K562 (cell line): Measurements from ENCODE around the gene GALNT7. TPM values are rescaled to one million over a fixed set of nuclear protein-coding genes. Genes with fewer than 3 reads are reported as not detected.

Experiments used
- CBFA2T2 ChIP-seq: fragments of 450-650 bp; conservative IDR thresholded peaks from 2 replicates; pipeline ENCODE4 v1.6.1; 2017; ENCODE audit warnings: mild to moderate bottlenecking
- CBFA2T3 ChIP-seq: fragments of 450-650 bp; IDR thresholded peaks from 2 replicates; pipeline ENCODE4 v1.6.1; 2017
- CEBPB ChIP-seq: fragments of 450-650 bp; IDR thresholded peaks from 2 replicates; pipeline ENCODE4 v1.6.1; 2016; ENCODE audit warnings: missing genetic modification characterization, missing compliant biosample characterization
- DIDO1 ChIP-seq: fragments of 450-650 bp; IDR thresholded peaks from 2 replicates; pipeline ENCODE4 v1.6.1; 2016; ENCODE audit warnings: low read depth, missing biosample characterization, missing genetic modification characterization
- EHMT2 ChIP-seq: fragments of 450-650 bp; IDR thresholded peaks from 2 replicates; pipeline ENCODE4 v1.6.1; 2018; ENCODE audit warnings: antibody characterized with exemption
- ESRRB ChIP-seq: fragments of 250-450 bp; sonication (Bioruptor Pico); IDR thresholded peaks from 2 replicates; pipeline ENCODE4 v1.5.0; 2020; ENCODE audit warnings: mild to moderate bottlenecking, moderate library complexity, borderline replicate concordance
- FOXM1 ChIP-seq, 2 experiments: fragments of 450-650 bp in 1 of 2; sonication (generic) in 1 of 2; formaldehyde crosslinking in 1 of 2; IDR thresholded peaks; 2 replicates each; pipeline versions ENCODE4 v1.6.1 to v1.9.0; 2017 to 2022; ENCODE audit warnings: low read depth in 2 of 2, mild to moderate bottlenecking in 2 of 2, missing genetic modification reagents in 1 of 2, moderate library complexity in 1 of 2
- HDAC1 ChIP-seq, 2 experiments: fragments of 450-650 bp; IDR thresholded peaks; 2 replicates each; pipeline ENCODE4 v1.6.1; 2016 to 2017; ENCODE audit warnings: inconsistent platforms in 1 of 2, mild to moderate bottlenecking in 1 of 2, moderate library complexity in 1 of 2
- HDAC2 ChIP-seq: fragments of 450-650 bp; IDR thresholded peaks from 2 replicates; pipeline ENCODE4 v1.6.1; 2016; ENCODE audit warnings: mild to moderate bottlenecking
- JUND ChIP-seq, 2 experiments: IDR thresholded peaks; 2 replicates in 1 of 2; 3 replicates in 1 of 2; pipeline ENCODE4 v1.6.1; 2011; ENCODE audit warnings: borderline replicate concordance in 2 of 2, low read depth in 2 of 2, low read length in 2 of 2, improper control_type of control experiment in 1 of 2, missing biosample characterization in 1 of 2, missing genetic modification characterization in 1 of 2, missing genetic modification reagents in 1 of 2
- KDM4B ChIP-seq, 2 experiments: fragments of 450-650 bp in 1 of 2; sonication (generic) in 1 of 2; IDR thresholded peaks; 2 replicates each; pipeline ENCODE4 v1.6.1; 2016 to 2017; ENCODE audit warnings: borderline replicate concordance in 2 of 2, antibody characterized with exemption in 1 of 2, low read depth in 1 of 2, mild to moderate bottlenecking in 1 of 2
- MTA2 ChIP-seq: fragments of 450-650 bp; IDR thresholded peaks from 2 replicates; pipeline ENCODE4 v1.6.1; 2016; ENCODE audit warnings: low read depth
- NFRKB ChIP-seq: fragments of 450-650 bp; IDR thresholded peaks from 2 replicates; pipeline ENCODE4 v1.6.1; 2016; ENCODE audit warnings: low read depth
- POLR2H ChIP-seq: IDR thresholded peaks from 2 replicates; pipeline ENCODE4 v1.6.1; 2016; ENCODE audit warnings: missing genetic modification characterization, low read depth, mild to moderate bottlenecking, control low read depth, missing compliant biosample characterization, moderate library complexity
- RCOR1 ChIP-seq, 2 experiments: IDR thresholded peaks; 2 replicates each; pipeline ENCODE4 v1.6.1; 2012; ENCODE audit warnings: low read depth in 2 of 2, low read length in 2 of 2, borderline replicate concordance in 1 of 2, improper control_type of control experiment in 1 of 2
- SIN3A ChIP-seq, 2 experiments: fragments of 150-350 bp in 1 of 2; IDR thresholded peaks; 2 replicates each; pipeline ENCODE4 v1.6.1; 2011 to 2016; ENCODE audit warnings: borderline replicate concordance in 2 of 2, low read depth in 2 of 2, low read length in 2 of 2, mild to moderate bottlenecking in 2 of 2, moderate library complexity in 2 of 2; ENCODE audit not compliant: control insufficient read depth in 1 of 2
- TAL1 ChIP-seq: fragments of 450-650 bp; IDR thresholded peaks from 2 replicates; pipeline ENCODE4 v1.6.1; 2016; ENCODE audit warnings: mild to moderate bottlenecking
- TCF3 ChIP-seq: sonication (generic); formaldehyde crosslinking; IDR thresholded peaks from 2 replicates; pipeline ENCODE4 v1.4.0; 2020; ENCODE audit warnings: mild to moderate bottlenecking, missing genetic modification reagents
- TFAM ChIP-seq: fragments of 250-450 bp; sonication (Bioruptor Pico); conservative IDR thresholded peaks from 2 replicates; pipeline ENCODE4 v1.5.0; 2021; ENCODE audit warnings: mild to moderate bottlenecking, moderate library complexity
- THAP12 ChIP-seq: fragments of 250-450 bp; sonication (Bioruptor Pico); IDR thresholded peaks from 2 replicates; pipeline ENCODE4 v1.9.0; 2021; ENCODE audit warnings: mild to moderate bottlenecking, inconsistent platforms
- ZBTB12 ChIP-seq: fragments of 250-450 bp; sonication (Bioruptor Pico); IDR thresholded peaks from 2 replicates; pipeline ENCODE4 v1.4.0; 2020
- ZBTB8A ChIP-seq: fragments of 450-650 bp; IDR thresholded peaks from 2 replicates; pipeline ENCODE4 v1.6.1; 2018; ENCODE audit warnings: mild to moderate bottlenecking, moderate library complexity; ENCODE audit not compliant: partially characterized antibody
- ZNF583 ChIP-seq: fragments of 250-450 bp; sonication (Bioruptor Pico); IDR thresholded peaks from 2 replicates; pipeline ENCODE4 v1.4.0; 2020
- ZNF75A ChIP-seq: fragments of 450-650 bp; formaldehyde crosslinking; IDR thresholded peaks from 2 replicates; pipeline ENCODE4 v1.4.0; 2020; ENCODE audit warnings: mild to moderate bottlenecking
- polyA plus RNA-seq, 8 experiments: library from polyadenylated mRNA; depleted of rRNA in 4 of 8; stranded (reverse) in 5 of 8; unstranded in 3 of 8; fragments of >200 nt; fragmentation: Nextera tagmentation in 2 of 8; fragmentation: Illumina TruSeq in 1 of 8; extraction: Ambion mirVana in 2 of 8; extraction: Trizol in 1 of 8; gene quantifications; 2 replicates each; pipeline versions ENCODE4 v1.2.1 to v1.2.3, GENCODE V29; 2011 to 2014; ENCODE audit warnings: inconsistent platforms in 1 of 8, missing spikeins in 1 of 8
- total RNA-seq, 7 experiments: library from RNA; depleted of rRNA in 6 of 7; stranded (reverse); fragments of >200 nt in 6 of 7; fragmentation: Illumina TruSeq in 2 of 7; extraction: Trizol in 2 of 7; gene quantifications; 2 replicates each; pipeline versions ENCODE4 v1.2.1 to v1.2.3, GENCODE V29; 2011 to 2021; ENCODE audit warnings: low replicate concordance in 1 of 7

GALNT7 gene
- total and polyA plus RNA-seq, 9 of the 15 experiments (the other 6 are each of a cell fraction or from before 2014, with no cell fraction given) = 16.7 to 38.7 (median 31.1) TPM

- peak; percentile 80 for TF ChIP-seq CBFA2T3
- TF ChIP-seq DIDO1 (tag) = no peak
- no peak for TF ChIP-seq KDM4B (IDR thresholded peaks at IDR 0.05; ENCODE audit: borderline replicate concordance in 2 of 2, low read depth in 1 of 2)
- peak in 1 of 2 experiments; percentile 24; a peak in 1 of 4 replicates for TF ChIP-seq RCOR1 (IDR thresholded peaks at IDR 0.05; ENCODE audit: borderline replicate concordance in 1 of 2, low read depth in 2 of 2, low read length in 2 of 2)
- 0 out of 2 replicates have a peak, but pooled peaks have one; percentile 15 for TF ChIP-seq FOXM1 (IDR thresholded peaks at IDR 0.05; ENCODE audit: low read depth)
- no peak for TF ChIP-seq FOXM1 (CRISPR knock-in tag; IDR thresholded peaks at IDR 0.05; ENCODE audit: low read depth)
- TF ChIP-seq ZBTB8A = no peak
- TF ChIP-seq SIN3A (IDR thresholded peaks at IDR 0.05; ENCODE audit: borderline replicate concordance in 2 of 2, control insufficient read depth in 1 of 2, low read depth in 2 of 2, low read length in 2 of 2) = no peak
- TF ChIP-seq THAP12 (CRISPR knock-in tag) = no peak
- TF ChIP-seq MTA2 = no peak
- no peak for TF ChIP-seq ZNF583
- no peak for TF ChIP-seq ZBTB12 (CRISPR knock-in tag)
- no peak for TF ChIP-seq HDAC2
- peak; percentile 63 for TF ChIP-seq CBFA2T2
- no peak for TF ChIP-seq TFAM
- 0 out of 2 replicates have a peak, but pooled peaks have one; percentile 6 for TF ChIP-seq TCF3 (CRISPR knock-in tag)
- no peak for TF ChIP-seq JUND (IDR thresholded peaks at IDR 0.05; ENCODE audit: borderline replicate concordance, low read depth, low read length)
- TF ChIP-seq JUND (tag; IDR thresholded peaks at IDR 0.05; ENCODE audit: borderline replicate concordance, low read depth, low read length) = no peak
- TF ChIP-seq HDAC1 (IDR thresholded peaks at IDR 0.05) = no peak
- peak; percentile 47 for TF ChIP-seq TAL1
- no peak for TF ChIP-seq ZNF75A
- TF ChIP-seq POLR2H (tag) = no peak
- peak; percentile 79 for TF ChIP-seq EHMT2
- no peak for TF ChIP-seq CEBPB
- no peak for TF ChIP-seq ESRRB (CRISPR knock-in tag)
- TF ChIP-seq NFRKB = no peak
These were observed 7.7 kb upstream of the GALNT7 start (continued) for GRCh38 chr4:173160871-173161270.
